Measurements from ENCODE around the gene ZMYM2.
"Not testable (repeated sequence)": the region's sequence is repeated elsewhere in the genome, so short reads cannot be mapped to it uniquely, and the experiment has no call there.

The ZMYM2 gene

GRCh38 chr13:19982447-19983043, 24.0 kb downstream of the ZMYM2 start:
- no peak for DNase-seq (ENCODE audit: low read depth)

- no peak for DNase-seq (ENCODE audit: low read depth)
These were observed 26.1 kb downstream of the ZMYM2 start for GRCh38 chr13:19984430-19985218.

GRCh38 chr13:19985219-19985556, 26.7 kb downstream of the ZMYM2 start:
- no peak for DNase-seq (ENCODE audit: low read depth)

- no peak for DNase-seq (ENCODE audit: low read depth)
These were observed 33.0 kb downstream of the ZMYM2 start for GRCh38 chr13:19991531-19991930.

- DNase-seq (ENCODE audit: low read depth), result no peak
These were observed 34.5 kb downstream of the ZMYM2 start for GRCh38 chr13:19993024-19993423.

- no peak for DNase-seq (ENCODE audit: low read depth)
These were observed 40.4 kb downstream of the ZMYM2 start for GRCh38 chr13:19998960-19999359.

- no peak for DNase-seq (ENCODE audit: low read depth)
These were observed 41.6 kb downstream of the ZMYM2 start for GRCh38 chr13:20000062-20000552.

- DNase-seq (ENCODE audit: low read depth), result no peak
These were observed 43.1 kb downstream of the ZMYM2 start for GRCh38 chr13:20001366-20002190.

GRCh38 chr13:20002787-20003186, 44.3 kb downstream of the ZMYM2 start:
- DNase-seq (ENCODE audit: low read depth), result no peak

GRCh38 chr13:20006206-20006605, 47.7 kb downstream of the ZMYM2 start:
- DNase-seq (ENCODE audit: low read depth), result no peak

- no peak for DNase-seq (ENCODE audit: low read depth)
These were observed 57.2 kb downstream of the ZMYM2 start for GRCh38 chr13:20015763-20016162.

- DNase-seq (ENCODE audit: low read depth), result no peak
These were observed 58.3 kb downstream of the ZMYM2 start for GRCh38 chr13:20016649-20017364.

GRCh38 chr13:20017365-20017711, 58.8 kb downstream of the ZMYM2 start:
- no peak for DNase-seq (ENCODE audit: low read depth)

- no peak for DNase-seq (ENCODE audit: low read depth)
These were observed 60.5 kb downstream of the ZMYM2 start for GRCh38 chr13:20019043-20019442.

GRCh38 chr13:20024702-20025101, 66.2 kb downstream of the ZMYM2 start:
- no peak for DNase-seq (ENCODE audit: low read depth)

- no peak for DNase-seq (ENCODE audit: low read depth)
These were observed 70.4 kb downstream of the ZMYM2 start for GRCh38 chr13:20028953-20029352.

- DNase-seq (ENCODE audit: low read depth), result no peak
These were observed 75.0 kb downstream of the ZMYM2 start for GRCh38 chr13:20033486-20033885.

- DNase-seq (ENCODE audit: low read depth), result no peak
These were observed 76.6 kb downstream of the ZMYM2 start for GRCh38 chr13:20035130-20035529.

GRCh38 chr13:20037908-20038307, 79.4 kb downstream of the ZMYM2 start:
- no peak for DNase-seq (ENCODE audit: low read depth)

GRCh38 chr13:20042603-20043002, 84.1 kb downstream of the ZMYM2 start:
- DNase-seq (ENCODE audit: low read depth), result not testable (repeated sequence)

GRCh38 chr13:20043207-20043925, 84.8 kb downstream of the ZMYM2 start:
- DNase-seq (ENCODE audit: low read depth), result no peak

- DNase-seq (ENCODE audit: low read depth), result no peak
These were observed 85.6 kb downstream of the ZMYM2 start for GRCh38 chr13:20044086-20044485.

All from stimulated activated CD8-positive, alpha-beta memory T cell treated with anti-CD3 and anti-CD28 coated beads, Interleukin-4, amount 100 ng/mL, for 24 hours (primary cell).